HCT116 (cell line): ENCODE data around the gene ZSCAN21. TPM values are rescaled to one million over a fixed set of nuclear protein-coding genes. Genes with fewer than 3 reads are reported as not detected.

Experiments used
- ATAC-seq: fragments of 200-7000 bp; cut with Tn5 transposase; 2 replicates; pipeline ENCODE4 v1.9.1; 2020; ENCODE audit warnings: mild to moderate bottlenecking, moderate library complexity
- BruUV-seq: library from RNA; stranded (reverse); fragments of 400-500 nt; replicated peaks from 2 replicates; lab custom pipeline; 2021; lab: Mats Ljungman, UMichigan
- CTCF ChIA-PET: fragments of 300-600 bp; sonication (Branson Sonifier 250); formaldehyde crosslinking; loops from one replicate; lab custom pipeline; 2021; ENCODE audit warnings: antibody characterized with exemption; lab: Charles Lee
- POLR2A ChIA-PET: fragments of 300-600, 350-600 bp; sonication (Branson Sonifier 250); formaldehyde crosslinking; loops from one replicate; lab custom pipeline; 2021; ENCODE audit warnings: antibody characterized with exemption; lab: Charles Lee
- RAD21 ChIA-PET, 2 experiments: fragments of 300-600 bp; sonication (Branson Sonifier 250); formaldehyde crosslinking; loops; one replicate each; lab custom pipeline; 2023; ENCODE audit warnings: low total read pairs in 2 of 2; ENCODE audit not compliant: uncharacterized antibody in 2 of 2, unreplicated experiment in 2 of 2, low non-redundant PET in 1 of 2; lab: Charles Lee
- DNase-seq: peaks from one replicate; pipeline ENCODE4 v3.0.0-alpha.2; 2010; ENCODE audit warnings: low read depth, low spot score
- H2AFZ ChIP-seq: fragments of 200-600 bp; shearing (Covaris generic), sonication (generic); 2 replicates; pipeline ENCODE4 v1.6.1; 2017; ENCODE audit warnings: low read depth, mixed run types, mixed read lengths, antibody characterized with exemption, low read length; ENCODE audit not compliant: poor library complexity, severe bottlenecking
- H3K27ac ChIP-seq: 2 replicates; pipeline ENCODE4 v1.5.1; 2012; ENCODE audit warnings: low read depth, low read length
- H3K27me3 ChIP-seq: fragments of 200-600 bp; sonication (generic); 2 replicates; pipeline ENCODE4 v1.6.1; 2016; ENCODE audit warnings: mixed run types, low read length, mixed read lengths; ENCODE audit not compliant: insufficient read depth
- H3K36me3 ChIP-seq, 2 experiments: fragments of 200-500 bp in 1 of 2; fragments of 200-600 bp in 1 of 2; sonication (Bioruptor generic) in 1 of 2; sonication (generic) in 1 of 2; 2 replicates each; pipeline versions ENCODE4 v1.5.1 to v1.6.1; 2014 to 2016; ENCODE audit warnings: low read length in 2 of 2, inconsistent platforms in 1 of 2, mixed read lengths in 1 of 2, mixed run types in 1 of 2; ENCODE audit not compliant: insufficient read depth in 2 of 2, control insufficient read depth in 1 of 2
- H3K4me1 ChIP-seq, 2 experiments: fragments of 200-600 bp in 1 of 2; sonication (generic) in 1 of 2; 2 replicates each; pipeline versions ENCODE4 v1.5.1 to v1.6.1; 2012 to 2017; ENCODE audit warnings: low read length in 2 of 2, inconsistent platforms in 1 of 2, mild to moderate bottlenecking in 1 of 2, mixed read lengths in 1 of 2, mixed run types in 1 of 2, moderate library complexity in 1 of 2; ENCODE audit not compliant: insufficient read depth in 2 of 2, control insufficient read depth in 1 of 2
- H3K4me2 ChIP-seq: fragments of 200-600 bp; sonication (generic); 2 replicates; pipeline ENCODE4 v1.6.1; 2017; ENCODE audit warnings: mixed run types, low read length, mixed read lengths
- H3K4me3 ChIP-seq, 2 experiments: fragments of 200-600 bp in 1 of 2; sonication (generic) in 1 of 2; replicated peaks in 1 of 2; 2 replicates each; pipeline ENCODE4 v1.5.1; 2011 to 2016; ENCODE audit warnings: low read length in 2 of 2, control low read depth in 1 of 2, low read depth in 1 of 2, mild to moderate bottlenecking in 1 of 2, mixed read lengths in 1 of 2, mixed run types in 1 of 2
- H3K79me2 ChIP-seq: fragments of 200-600 bp; sonication (generic); 2 replicates; pipeline ENCODE4 v1.6.1; 2017; ENCODE audit warnings: mild to moderate bottlenecking, mixed run types, low read length, moderate library complexity, mixed read lengths; ENCODE audit not compliant: insufficient read depth
- H3K9ac ChIP-seq: fragments of 200-600 bp; sonication (generic); 2 replicates; pipeline ENCODE4 v1.6.1; 2016; ENCODE audit warnings: low read length, mixed read lengths
- H3K9me2 ChIP-seq: fragments of 200-600 bp; sonication (generic), shearing (Covaris generic); 2 replicates; pipeline ENCODE4 v1.6.1; 2017; ENCODE audit warnings: mixed run types, mild to moderate bottlenecking, moderate library complexity; ENCODE audit not compliant: insufficient read depth
- H3K9me3 ChIP-seq, 2 experiments: fragments of 200-500 bp in 1 of 2; fragments of 200-600 bp in 1 of 2; sonication (Bioruptor generic) in 1 of 2; sonication (generic) in 1 of 2; 2 replicates each; pipeline ENCODE4 v1.6.1; 2014 to 2017; ENCODE audit warnings: low read length in 2 of 2, mixed read lengths in 2 of 2, inconsistent platforms in 1 of 2, low read depth in 1 of 2, mild to moderate bottlenecking in 1 of 2, mixed run types in 1 of 2, moderate library complexity in 1 of 2; ENCODE audit not compliant: control insufficient read depth in 1 of 2, insufficient read depth in 1 of 2
- H4K20me1 ChIP-seq: fragments of 200-600 bp; sonication (generic), shearing (Covaris generic); 2 replicates; pipeline ENCODE4 v1.6.1; 2017; ENCODE audit warnings: mixed run types, mild to moderate bottlenecking, moderate library complexity; ENCODE audit not compliant: insufficient read depth
- CEBPB ChIP-seq: IDR thresholded peaks from 2 replicates; pipeline ENCODE4 v1.6.1; 2012; ENCODE audit warnings: low read depth
- CTCF ChIP-seq, 3 experiments: fragments of 200-600 bp in 1 of 3; sonication (generic) in 1 of 3; IDR thresholded peaks in 2 of 3; conservative IDR thresholded peaks in 1 of 3; 2 replicates each; pipeline ENCODE4 v1.5.1; 2012 to 2017; ENCODE audit warnings: low read depth in 2 of 3, low read length in 2 of 3, antibody characterized with exemption in 1 of 3, borderline replicate concordance in 1 of 3, control low read depth in 1 of 3, mild to moderate bottlenecking in 1 of 3, mixed read lengths in 1 of 3, mixed run types in 1 of 3, moderate library complexity in 1 of 3; ENCODE audit not compliant: insufficient read depth in 1 of 3
- EGR1 ChIP-seq: IDR thresholded peaks from 2 replicates; pipeline ENCODE4 v1.6.1; 2012; ENCODE audit warnings: low read depth
- ELF1 ChIP-seq: IDR thresholded peaks from 2 replicates; pipeline ENCODE4 v1.6.1; 2012; ENCODE audit warnings: low read depth, borderline replicate concordance
- EZH2 ChIP-seq: fragments of 200-600 bp; sonication (generic); IDR thresholded peaks from 2 replicates; pipeline ENCODE4 v1.6.1; 2017; ENCODE audit warnings: antibody characterized with exemption, mixed run types
- FOSL1 ChIP-seq: IDR thresholded peaks from 2 replicates; pipeline ENCODE4 v1.6.1; 2012; ENCODE audit warnings: low read depth
- POLR2AphosphoS5 ChIP-seq: IDR thresholded peaks from 2 replicates; pipeline ENCODE4 v1.6.1; 2011; ENCODE audit warnings: mild to moderate bottlenecking, low read depth, low read length, moderate library complexity
- SRF ChIP-seq: IDR thresholded peaks from 2 replicates; pipeline ENCODE4 v1.6.1; 2012; ENCODE audit warnings: low read depth
- TCF7L2 ChIP-seq: IDR thresholded peaks from 2 replicates; pipeline ENCODE4 v1.7.0; 2011; ENCODE audit warnings: borderline replicate concordance, inconsistent platforms; ENCODE audit not compliant: insufficient read depth, insufficient read length; ENCODE audit errors: extremely low read depth
- YY1 ChIP-seq: IDR thresholded peaks from 2 replicates; pipeline ENCODE4 v1.6.1; 2011; ENCODE audit warnings: low read length, low read depth, moderate library complexity, mild to moderate bottlenecking; ENCODE audit not compliant: insufficient replicate concordance; ENCODE audit errors: extremely low read depth
- ZBTB33 ChIP-seq: IDR thresholded peaks from 2 replicates; pipeline ENCODE4 v1.6.1; 2011; ENCODE audit warnings: mild to moderate bottlenecking, low read length, moderate library complexity; ENCODE audit not compliant: insufficient replicate concordance; ENCODE audit errors: extremely low read depth
- ZFX ChIP-seq: fragments of 450-650 bp; IDR thresholded peaks from 2 replicates; pipeline ENCODE4 v1.6.1; 2017
- ZNF274 ChIP-seq: fragments of 200-500 bp; sonication (Bioruptor generic); IDR thresholded peaks from 2 replicates; pipeline ENCODE4 v1.6.1; 2014; ENCODE audit warnings: mild to moderate bottlenecking, low read depth, low read length, inconsistent platforms
- intact Hi-C: fragments of 100-400 bp; cut with micrococcal nuclease; formaldehyde crosslinking; loops from 2 replicates; pipeline ENCODE4 v1.10.0; 2022
- total RNA-seq: library from RNA; stranded (reverse); gene quantifications from one replicate; pipeline ENCODE4 v1.2.1, GENCODE V29; 2021; ENCODE audit not compliant: unreplicated experiment

ZSCAN21 gene
- total RNA-seq, 1 experiment from 2014 or later: 10.3 TPM

GRCh38 chr7:100100420-100101015 is 50.9 kb downstream of the ZSCAN21 start:
- H3K4me3 ChIP-seq: peak overlapping the region; percentile 90 to 94
- ATAC-seq: peak; percentile 76

More at GRCh38 chr7:100100420-100101015, 50.9 kb downstream of the ZSCAN21 start:
- ChIA-PET RAD21 (interaction anchor here in 1 of 2 experiments (0.7 kb wide), 2 partner anchors 48 to 693 kb away, joined by 3 to 6 read pairs; partner anchors contain the start of gene LAMTOR4), CTCF (interaction anchor here (1.8 to 2.8 kb wide), 2 partner anchors 11 to 30 kb away, joined by 4 to 11 read pairs; partner anchors contain the start of gene COPS6), POLR2A (interaction anchor here (0.9 to 2.9 kb wide), 8 partner anchors 10 to 328 kb away, joined by 3 to 18 read pairs (median 4); partner anchors contain the start of genes COPS6, MBLAC1 and ZCWPW1)
- no TSS peak for BruUV-seq
- intact Hi-C loops: loop anchor here (1.0 to 2.0 kb wide), 2 partner anchors 11 to 52 kb away; partner anchors contain the start of gene ZSCAN21
- no peaks in the 10 kb centered on the region for H3K9me2 ChIP-seq
- H2AFZ ChIP-seq: no peak overlapping the region
- TF ChIP-seq ELF1 (no peak), SRF (no peak), ZNF274 (no peak), CTCF (IDR thresholded peaks at IDR 0.05 in 2 of 3, conservative IDR thresholded peaks at IDR 0.05 in 1 of 3; ENCODE audit: borderline replicate concordance in 1 of 3, insufficient read depth in 1 of 3, low read depth in 2 of 3, low read length in 2 of 3) (no peak), POLR2AphosphoS5 (peak; percentile 30; the same call in 1 of the 2 replicates), ZFX (peak; percentile 59; the same call in 1 of the 2 replicates), YY1 (peak; percentile 64), TCF7L2 (peak; percentile 63), ZBTB33 (peak; percentile 47), EZH2 (no peak), EGR1 (no peak), CEBPB (no peak), FOSL1 (no peak)
- peak overlapping the region; percentile 100 for H3K9ac ChIP-seq
- H3K79me2 ChIP-seq: peaks cover 61% of the 10 kb centered on the region
- H3K27ac ChIP-seq: peak overlapping the region; percentile 88
- H4K20me1 ChIP-seq: peaks cover 10% of the 10 kb centered on the region; the same call in 1 of the 2 replicates
- H3K9me3 ChIP-seq: no peaks in the 10 kb centered on the region
- H3K4me2 ChIP-seq: peak overlapping the region; percentile 98
- H3K27me3 ChIP-seq: no peaks in the 10 kb centered on the region
- peaks cover 6 to 24% of the 10 kb centered on the region in 2 experiments; a peak in 3 of 4 replicates for H3K4me1 ChIP-seq
- DNase-seq: peak; percentile 92
- H3K36me3 ChIP-seq: peaks cover 39 to 44% of the 10 kb centered on the region in 2 experiments
